ENCODE measurements around the gene BABAM2. TPM values are rescaled to one million over a fixed set of nuclear protein-coding genes. Genes with fewer than 3 reads are reported as not detected.

Gene BABAM2
- total RNA-seq, 1 experiment from 2014 or later: 16.3 TPM

GRCh38 chr2:28174211-28174610 is 283.7 kb downstream of the BABAM2 start:
- TF ChIP-seq EZH2phosphoT487 (IDR thresholded peaks at IDR 0.05; ENCODE audit: borderline replicate concordance, low read length) (no peak), EZH2 (IDR thresholded peaks at IDR 0.05; ENCODE audit: low read length, unreplicated experiment) (no peak)
- TF ChIP-seq, protein P1, sequence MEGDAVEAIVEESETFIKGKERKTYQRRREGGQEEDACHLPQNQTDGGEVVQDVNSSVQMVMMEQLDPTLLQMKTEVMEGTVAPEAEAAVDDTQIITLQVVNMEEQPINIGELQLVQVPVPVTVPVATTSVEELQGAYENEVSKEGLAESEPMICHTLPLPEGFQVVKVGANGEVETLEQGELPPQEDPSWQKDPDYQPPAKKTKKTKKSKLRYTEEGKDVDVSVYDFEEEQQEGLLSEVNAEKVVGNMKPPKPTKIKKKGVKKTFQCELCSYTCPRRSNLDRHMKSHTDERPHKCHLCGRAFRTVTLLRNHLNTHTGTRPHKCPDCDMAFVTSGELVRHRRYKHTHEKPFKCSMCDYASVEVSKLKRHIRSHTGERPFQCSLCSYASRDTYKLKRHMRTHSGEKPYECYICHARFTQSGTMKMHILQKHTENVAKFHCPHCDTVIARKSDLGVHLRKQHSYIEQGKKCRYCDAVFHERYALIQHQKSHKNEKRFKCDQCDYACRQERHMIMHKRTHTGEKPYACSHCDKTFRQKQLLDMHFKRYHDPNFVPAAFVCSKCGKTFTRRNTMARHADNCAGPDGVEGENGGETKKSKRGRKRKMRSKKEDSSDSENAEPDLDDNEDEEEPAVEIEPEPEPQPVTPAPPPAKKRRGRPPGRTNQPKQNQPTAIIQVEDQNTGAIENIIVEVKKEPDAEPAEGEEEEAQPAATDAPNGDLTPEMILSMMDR (conservative IDR thresholded peaks at IDR 0.05; ENCODE audit: low read depth, low read length): no peak
- H3K4me1 ChIP-seq (ENCODE audit: insufficient read depth, low read length): no peaks in the 10 kb centered on the region
- no peaks in the 10 kb centered on the region for H3K9me2 ChIP-seq (replicated peaks; ENCODE audit: low read length)
- H3F3A ChIP-seq (ENCODE audit: low read length, unreplicated experiment): no peaks in the 10 kb centered on the region
- no peaks in the 10 kb centered on the region for H3K36me3 ChIP-seq (ENCODE audit: low read depth, low read length)
- CTCF ChIA-PET: no interaction called here
- 0 out of 2 replicates have a peak, but pooled peaks cover 6% of the 10 kb centered on the region for H3K9me3 ChIP-seq (ENCODE audit: low read length)
- no peaks in the 10 kb centered on the region for H4K20me1 ChIP-seq (ENCODE audit: low read length)
- H3K9ac ChIP-seq (ENCODE audit: low read length): no peak overlapping the region
- H3K4me3 ChIP-seq (ENCODE audit: low read length): no peak overlapping the region
- no TSS peak for BruUV-seq (replicated peaks)
- DNase-seq (no peak), ATAC-seq (no peak)
- POLR2A ChIA-PET (ENCODE audit: unreplicated experiment): interaction anchor here (0.6 kb wide), 1 partner anchor 58 kb away, joined by 4 read pairs; no protein-coding TSS in a partner anchor
- no peak overlapping the region for H3K4me2 ChIP-seq (ENCODE audit: low read length)
- no peak overlapping the region for H2AFZ ChIP-seq (ENCODE audit: low read length)
- H3K27me3 ChIP-seq (ENCODE audit: low read length): no peaks in the 10 kb centered on the region
- H3K79me2 ChIP-seq (ENCODE audit: low read length): no peaks in the 10 kb centered on the region
- no peak overlapping the region for H3K27ac ChIP-seq (ENCODE audit: low read length)
- intact Hi-C loops (cut with micrococcal nuclease): no loop called here

DNA sequence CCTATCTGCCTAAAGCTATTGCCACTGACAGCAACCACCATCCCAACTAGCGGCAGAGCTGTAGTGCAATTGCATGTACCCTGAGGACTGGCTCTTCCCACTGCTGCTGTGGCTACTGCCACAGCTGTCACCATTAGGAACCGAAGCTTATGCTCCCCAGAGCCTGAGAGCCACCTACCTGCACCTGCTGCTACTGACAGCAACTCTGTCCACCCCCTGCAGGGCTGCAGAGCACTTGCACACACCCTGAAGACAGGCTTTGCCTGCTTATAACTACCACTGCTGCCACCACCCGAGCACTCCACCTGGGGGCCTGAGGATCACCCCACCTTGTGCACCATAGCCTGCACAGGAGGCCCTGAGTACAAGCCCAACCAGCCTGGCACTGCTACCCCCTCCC is 284.5 kb downstream of the BABAM2 start:
- ChIA-PET CTCF (no interaction called here), POLR2A (ENCODE audit: unreplicated experiment) (no interaction called here)
- Histone ChIP-seq H3K4me3 (ENCODE audit: low read length) (no peak overlapping the region), H3F3A (ENCODE audit: low read length, unreplicated experiment) (no peaks in the 10 kb centered on the region), H3K9me2 (replicated peaks; ENCODE audit: low read length) (no peaks in the 10 kb centered on the region), H3K4me1 (ENCODE audit: insufficient read depth, low read length) (no peaks in the 10 kb centered on the region), H3K27ac (ENCODE audit: low read length) (no peak overlapping the region), H3K4me2 (ENCODE audit: low read length) (no peak overlapping the region), H3K9ac (ENCODE audit: low read length) (no peak overlapping the region), H3K9me3 (ENCODE audit: low read length) (0 out of 2 replicates have a peak, but pooled peaks cover 6% of the 10 kb centered on the region), H4K20me1 (ENCODE audit: low read length) (no peaks in the 10 kb centered on the region), H3K79me2 (ENCODE audit: low read length) (no peaks in the 10 kb centered on the region), H3K27me3 (ENCODE audit: low read length) (no peaks in the 10 kb centered on the region), H2AFZ (ENCODE audit: low read length) (no peak overlapping the region), H3K36me3 (ENCODE audit: low read depth, low read length) (no peaks in the 10 kb centered on the region)
- ATAC-seq (peak; percentile 49; the same call in 1 of the 2 replicates), DNase-seq (peak; percentile 22)
- BruUV-seq (replicated peaks): no TSS peak
- TF ChIP-seq EZH2 (IDR thresholded peaks at IDR 0.05; ENCODE audit: low read length, unreplicated experiment): no peak
- TF ChIP-seq, protein P1 (conservative IDR thresholded peaks at IDR 0.05; ENCODE audit: low read depth, low read length): peak; percentile 47
- intact Hi-C loops (cut with micrococcal nuclease): no loop called here

GRCh38 chr2:28178946-28179345 is 288.4 kb downstream of the BABAM2 start:
- H3F3A ChIP-seq (ENCODE audit: low read length, unreplicated experiment): no peaks in the 10 kb centered on the region
- CTCF ChIA-PET: no interaction called here
- no peak for DNase-seq

More at GRCh38 chr2:28178946-28179345, 288.4 kb downstream of the BABAM2 start:
- H2AFZ ChIP-seq (ENCODE audit: low read length): no peak overlapping the region
- no peak for ATAC-seq
- no peak overlapping the region for H3K4me3 ChIP-seq (ENCODE audit: low read length)
- intact Hi-C loops (cut with micrococcal nuclease): no loop called here
- no peak overlapping the region for H3K9ac ChIP-seq (ENCODE audit: low read length)
- no peaks in the 10 kb centered on the region for H3K9me2 ChIP-seq (replicated peaks; ENCODE audit: low read length)
- no peaks in the 10 kb centered on the region for H4K20me1 ChIP-seq (ENCODE audit: low read length)
- no peak overlapping the region for H3K4me2 ChIP-seq (ENCODE audit: low read length)
- no peaks in the 10 kb centered on the region for H3K27me3 ChIP-seq (ENCODE audit: low read length)
- no peaks in the 10 kb centered on the region for H3K79me2 ChIP-seq (ENCODE audit: low read length)
- TF ChIP-seq, protein P1 (conservative IDR thresholded peaks at IDR 0.05; ENCODE audit: low read depth, low read length): no peak
- no peak for TF ChIP-seq EZH2 (IDR thresholded peaks at IDR 0.05; ENCODE audit: low read length, unreplicated experiment)
- TF ChIP-seq EZH2phosphoT487 (IDR thresholded peaks at IDR 0.05; ENCODE audit: borderline replicate concordance, low read length): no peak
- H3K9me3 ChIP-seq (ENCODE audit: low read length): peaks cover 12% of the 10 kb centered on the region; the same call in 1 of the 2 replicates
- POLR2A ChIA-PET (ENCODE audit: unreplicated experiment): no interaction called here
- H3K27ac ChIP-seq (ENCODE audit: low read length): no peak overlapping the region
- H3K4me1 ChIP-seq (ENCODE audit: insufficient read depth, low read length): no peaks in the 10 kb centered on the region
- H3K36me3 ChIP-seq (ENCODE audit: low read depth, low read length): no peaks in the 10 kb centered on the region
- no TSS peak for BruUV-seq (replicated peaks)

All from PC-3 (cell line).